ENCODE results near the gene TNFRSF19.

GRCh38 chr13:23531446-23531845 is 38.8 kb upstream of the TNFRSF19 start:
- TF ChIP-seq EZH2 (IDR thresholded peaks at IDR 0.05; ENCODE audit: borderline replicate concordance, low read length) (no peak), CTCF (IDR thresholded peaks at IDR 0.05; ENCODE audit: low read length) (no peak)
